ENCODE results near the gene WNK1. TPM values are rescaled to one million over a fixed set of nuclear protein-coding genes. Genes with fewer than 3 reads are reported as not detected.
A peak's percentile ranks its signal among the peaks of the same experiment; 100 is the strongest.

WNK1 gene
- total and polyA plus RNA-seq, 2 donors: 71.0 to 155 TPM

DNA sequence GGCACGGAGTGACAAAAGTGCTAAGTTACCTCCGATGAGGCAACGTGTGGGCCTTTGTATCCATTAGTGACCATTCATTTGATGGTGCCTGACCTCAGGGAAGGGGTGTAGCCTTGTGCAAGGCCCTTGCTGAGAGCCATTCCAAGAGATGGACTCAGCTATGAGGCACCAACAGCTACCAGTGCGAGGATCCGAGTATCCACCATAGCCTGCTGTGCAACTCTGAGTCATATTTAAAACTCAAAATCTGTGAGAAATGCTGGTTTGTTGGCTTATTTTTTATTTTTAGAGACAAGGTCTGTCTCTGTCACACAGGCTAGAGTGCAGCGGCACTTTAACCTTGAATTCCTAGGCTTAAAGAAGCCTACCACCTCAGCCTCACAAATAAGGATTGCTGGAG, 25.1 kb upstream of the WNK1 start:
- no peak for DNase-seq (ENCODE audit: extremely low spot score)
- H3K36me3 ChIP-seq (ENCODE audit: insufficient read depth): no peaks in the 10 kb centered on the region
- no peak overlapping the region for H3K27ac ChIP-seq (ENCODE audit: low read depth)
- no peaks in the 10 kb centered on the region for H3K4me1 ChIP-seq (ENCODE audit: insufficient read depth)
- H3K4me3 ChIP-seq (ENCODE audit: low read depth, low read length): no peak overlapping the region
- WGBS: 93% methylated on average over 6 of the region's 6 CpGs

DNA sequence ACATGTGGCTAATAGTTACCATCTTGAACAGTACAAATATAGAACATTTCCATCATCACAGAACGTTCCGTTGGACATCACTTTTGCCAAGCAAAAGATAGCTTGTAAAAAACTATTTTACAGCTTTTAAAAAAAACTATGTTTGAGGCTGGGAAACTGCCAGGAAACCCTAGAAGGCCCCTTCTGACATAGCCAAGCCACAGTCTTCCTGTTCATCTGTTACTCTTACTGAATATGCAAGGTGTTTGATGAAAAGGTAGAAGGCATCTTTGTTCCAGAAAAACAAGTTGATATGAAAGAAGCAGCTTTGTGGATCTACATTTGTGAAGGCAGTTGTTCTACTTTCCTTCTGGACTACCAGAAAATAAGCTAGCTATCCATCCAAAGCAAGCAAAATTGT, 23.6 kb upstream of the WNK1 start:
- no peak for DNase-seq (ENCODE audit: extremely low spot score)

DNA sequence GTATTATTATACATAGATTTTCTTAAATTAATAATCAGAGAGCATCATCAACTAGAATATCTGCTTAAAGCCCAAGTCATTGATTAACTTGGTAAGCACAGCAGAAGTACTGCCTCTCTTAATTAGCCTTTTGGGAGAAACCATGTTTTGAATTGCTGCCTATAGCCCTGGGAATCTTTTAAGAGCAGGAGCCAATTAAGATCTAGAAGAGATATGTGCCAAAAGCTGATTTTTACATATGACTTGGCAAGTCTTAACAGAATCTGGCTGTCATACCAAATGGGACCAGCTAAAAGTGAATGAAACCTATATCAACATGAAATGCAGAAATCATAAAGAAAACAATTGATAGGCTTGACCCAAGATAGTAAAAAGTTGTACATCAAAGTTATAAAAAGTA, 23.2 kb upstream of the WNK1 start:
- no peak for DNase-seq (ENCODE audit: extremely low spot score)
- Histone ChIP-seq H3K4me1 (ENCODE audit: insufficient read depth) (no peaks in the 10 kb centered on the region), H3K27ac (ENCODE audit: low read depth) (no peak overlapping the region), H3K4me3 (ENCODE audit: low read depth, low read length) (no peak overlapping the region), H3K36me3 (ENCODE audit: insufficient read depth) (no peaks in the 10 kb centered on the region)

More for the DNA sequence above, 23.6 kb upstream of the WNK1 start:
- H3K4me1 ChIP-seq (ENCODE audit: insufficient read depth): no peaks in the 10 kb centered on the region
- H3K4me3 ChIP-seq (ENCODE audit: low read depth, low read length): no peak overlapping the region
- no peak overlapping the region for H3K27ac ChIP-seq (ENCODE audit: low read depth)
- no peaks in the 10 kb centered on the region for H3K36me3 ChIP-seq (ENCODE audit: insufficient read depth)
- 29% methylated on average over 2 of the region's 2 CpGs for WGBS

DNA sequence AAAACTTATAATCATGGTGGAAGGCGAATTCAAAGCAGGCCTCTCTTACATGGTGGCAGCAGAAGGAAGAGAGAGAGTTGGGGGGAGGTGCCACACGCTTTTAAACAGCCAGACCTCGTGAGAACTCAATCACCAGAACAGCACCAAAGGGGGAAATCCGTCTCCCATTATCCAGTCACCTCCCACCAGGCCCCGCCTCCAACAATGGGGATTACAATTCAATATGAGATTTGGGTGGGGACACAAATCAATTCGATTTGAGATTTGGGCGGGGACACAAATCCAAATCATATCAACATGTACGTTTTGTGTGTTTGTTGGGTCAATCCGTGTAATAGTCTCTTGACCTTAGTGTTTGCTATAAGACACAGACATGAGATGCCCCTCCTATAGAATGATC, 21.8 kb upstream of the WNK1 start:
- H3K4me3 ChIP-seq (ENCODE audit: low read depth, low read length): no peak overlapping the region
- H3K36me3 ChIP-seq (ENCODE audit: insufficient read depth): no peaks in the 10 kb centered on the region
- no peaks in the 10 kb centered on the region for H3K4me1 ChIP-seq (ENCODE audit: insufficient read depth)
- H3K27ac ChIP-seq (ENCODE audit: low read depth): no peak overlapping the region
- no peak for DNase-seq (ENCODE audit: extremely low spot score)
- 96% methylated on average over 9 of the region's 9 CpGs for WGBS

DNA sequence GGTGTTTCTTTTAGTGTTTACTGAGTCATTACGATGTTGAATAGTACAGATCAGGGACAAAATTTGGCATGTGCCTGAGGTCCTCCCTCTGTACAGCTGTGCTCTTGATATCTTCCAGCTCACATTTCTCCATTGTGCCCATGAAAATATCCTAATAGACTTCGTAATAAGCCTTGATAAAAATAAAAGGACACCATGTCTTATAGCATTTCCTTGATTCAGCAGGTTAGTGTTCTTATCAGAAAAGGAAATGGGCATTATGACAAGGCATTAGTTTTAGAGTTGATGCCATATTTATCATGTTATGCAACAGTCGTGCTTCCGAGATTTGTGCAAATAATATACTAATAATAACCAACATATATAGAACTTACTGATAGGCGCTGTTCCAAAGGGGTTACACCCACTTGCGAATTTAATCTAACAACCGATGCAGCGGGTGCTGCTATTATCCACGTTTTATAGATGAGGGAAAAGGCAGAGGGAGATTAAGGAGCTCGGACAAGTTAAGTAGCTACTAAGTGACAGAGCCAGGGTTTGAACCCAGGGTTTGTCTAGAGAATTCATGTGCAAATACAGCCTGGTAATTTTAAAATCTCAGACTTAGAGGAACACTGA, 15.1 kb upstream of the WNK1 start:
- H3K4me1 ChIP-seq (ENCODE audit: insufficient read depth): no peaks in the 10 kb centered on the region
- H3K36me3 ChIP-seq (ENCODE audit: insufficient read depth): no peaks in the 10 kb centered on the region
- DNase-seq (ENCODE audit: extremely low spot score): no peak
- H3K27ac ChIP-seq (ENCODE audit: low read depth): no peak overlapping the region
- WGBS: 31% methylated on average over 10 of the region's 10 CpGs
- H3K4me3 ChIP-seq (ENCODE audit: low read depth, low read length): no peak overlapping the region

DNA sequence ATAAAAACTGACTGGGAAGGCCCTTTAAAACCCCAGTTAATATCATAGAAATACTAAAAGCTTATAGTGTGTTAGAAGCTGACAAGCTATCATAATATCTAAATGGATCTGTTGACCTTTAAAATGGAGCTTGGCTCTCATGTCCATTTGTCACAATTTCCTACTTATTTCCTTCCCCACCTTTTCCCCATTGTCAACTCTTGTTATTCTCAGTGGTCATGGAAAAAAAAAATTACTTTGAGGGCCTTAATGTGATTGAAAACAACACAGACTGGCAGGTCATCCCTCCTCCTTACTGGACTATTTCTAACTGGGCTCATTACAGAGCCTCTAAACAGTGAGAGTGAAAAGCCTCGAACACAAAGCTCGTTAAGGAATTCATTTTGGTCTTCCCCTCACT, 13.7 kb upstream of the WNK1 start:
- Histone ChIP-seq H3K4me3 (ENCODE audit: low read depth, low read length) (no peak overlapping the region), H3K4me1 (ENCODE audit: insufficient read depth) (no peaks in the 10 kb centered on the region), H3K36me3 (ENCODE audit: insufficient read depth) (no peaks in the 10 kb centered on the region), H3K27ac (ENCODE audit: low read depth) (no peak overlapping the region)
- WGBS: 76% methylated on average over 2 of the region's 2 CpGs
- DNase-seq (ENCODE audit: extremely low spot score): no peak

DNA sequence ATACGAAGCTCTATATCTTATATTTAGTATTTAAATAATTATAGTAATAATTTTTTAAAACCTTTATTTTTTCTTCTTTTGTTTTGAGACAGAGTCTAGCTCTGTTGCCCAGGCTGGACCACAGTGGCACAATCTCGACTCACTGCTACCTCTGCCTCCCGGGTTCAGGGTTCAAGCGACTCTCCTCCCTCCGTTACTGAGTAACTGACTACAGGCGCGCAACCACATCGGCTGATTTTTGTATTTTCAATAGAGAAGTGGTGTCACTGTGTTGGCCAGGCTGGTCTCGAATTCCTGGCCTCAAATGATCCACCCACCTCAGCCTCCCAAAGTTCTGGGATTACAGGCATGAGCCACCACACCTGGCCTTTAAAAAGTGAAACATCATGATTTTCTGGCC, 13.0 kb upstream of the WNK1 start:
- no peak overlapping the region for H3K4me3 ChIP-seq (ENCODE audit: low read depth, low read length)
- H3K27ac ChIP-seq (ENCODE audit: low read depth): peak overlapping the region; percentile 16
- no peak for DNase-seq (ENCODE audit: extremely low spot score)
- H3K4me1 ChIP-seq (ENCODE audit: insufficient read depth): no peaks in the 10 kb centered on the region
- 95% methylated on average over 9 of the region's 9 CpGs for WGBS
- no peaks in the 10 kb centered on the region for H3K36me3 ChIP-seq (ENCODE audit: insufficient read depth)

DNA sequence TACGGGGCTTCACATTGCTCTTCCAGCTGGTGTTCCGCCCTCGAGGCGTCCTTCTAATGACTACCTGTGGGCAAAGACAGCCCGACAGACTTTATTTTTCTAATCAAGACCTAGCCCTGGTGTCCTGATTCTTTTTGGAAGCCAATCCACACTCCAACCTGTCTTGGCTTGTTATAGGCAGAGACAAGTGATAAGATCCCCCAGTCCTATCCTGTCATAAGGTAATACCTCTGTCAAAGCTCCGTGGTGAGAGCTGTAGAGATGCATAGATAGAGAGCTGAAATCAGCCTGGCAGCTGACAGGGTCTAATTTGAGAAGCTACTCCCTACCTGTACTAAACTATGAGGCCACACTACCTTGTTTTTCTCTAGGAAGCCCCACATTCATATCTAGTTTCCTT, 11.5 kb upstream of the WNK1 start:
- WGBS: 72% methylated on average over 6 of the region's 6 CpGs
- no peak for DNase-seq (ENCODE audit: extremely low spot score)
- Histone ChIP-seq H3K4me1 (ENCODE audit: insufficient read depth) (no peaks in the 10 kb centered on the region), H3K27ac (ENCODE audit: low read depth) (no peak overlapping the region), H3K36me3 (ENCODE audit: insufficient read depth) (no peaks in the 10 kb centered on the region), H3K4me3 (ENCODE audit: low read depth, low read length) (no peak overlapping the region)

DNA sequence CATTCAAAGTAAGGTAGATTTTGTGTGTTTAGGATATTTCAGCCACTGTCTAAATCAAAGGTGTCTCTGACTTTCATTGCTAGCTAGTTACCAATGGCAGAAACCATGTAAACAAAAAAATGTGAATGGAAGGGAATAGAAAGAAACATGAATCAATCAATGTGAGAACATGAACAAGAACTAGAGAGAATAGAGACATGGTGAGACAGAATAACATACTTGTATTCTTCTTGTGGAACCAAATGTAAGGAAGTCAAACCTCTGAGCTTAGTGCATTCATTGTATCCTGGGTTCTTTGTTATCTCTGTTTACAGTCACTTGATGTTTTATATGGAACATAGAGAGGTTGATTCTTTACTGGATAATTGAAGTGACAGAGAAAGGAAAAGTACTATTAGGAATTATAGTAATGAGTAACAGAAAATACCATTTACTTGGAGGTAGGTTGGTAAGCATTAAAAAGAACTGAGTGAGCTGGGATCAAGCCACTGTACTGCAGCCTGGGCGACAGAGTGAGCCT, 2.6 kb upstream of the WNK1 start:
- no peak for DNase-seq (ENCODE audit: extremely low spot score)
- no peak overlapping the region for H3K4me3 ChIP-seq (ENCODE audit: low read depth, low read length)
- WGBS: 83% methylated on average over 1 of the region's 1 CpG
- no peaks in the 10 kb centered on the region for H3K4me1 ChIP-seq (ENCODE audit: insufficient read depth)
- H3K27ac ChIP-seq (ENCODE audit: low read depth): no peak overlapping the region
- no peaks in the 10 kb centered on the region for H3K36me3 ChIP-seq (ENCODE audit: insufficient read depth)

DNA sequence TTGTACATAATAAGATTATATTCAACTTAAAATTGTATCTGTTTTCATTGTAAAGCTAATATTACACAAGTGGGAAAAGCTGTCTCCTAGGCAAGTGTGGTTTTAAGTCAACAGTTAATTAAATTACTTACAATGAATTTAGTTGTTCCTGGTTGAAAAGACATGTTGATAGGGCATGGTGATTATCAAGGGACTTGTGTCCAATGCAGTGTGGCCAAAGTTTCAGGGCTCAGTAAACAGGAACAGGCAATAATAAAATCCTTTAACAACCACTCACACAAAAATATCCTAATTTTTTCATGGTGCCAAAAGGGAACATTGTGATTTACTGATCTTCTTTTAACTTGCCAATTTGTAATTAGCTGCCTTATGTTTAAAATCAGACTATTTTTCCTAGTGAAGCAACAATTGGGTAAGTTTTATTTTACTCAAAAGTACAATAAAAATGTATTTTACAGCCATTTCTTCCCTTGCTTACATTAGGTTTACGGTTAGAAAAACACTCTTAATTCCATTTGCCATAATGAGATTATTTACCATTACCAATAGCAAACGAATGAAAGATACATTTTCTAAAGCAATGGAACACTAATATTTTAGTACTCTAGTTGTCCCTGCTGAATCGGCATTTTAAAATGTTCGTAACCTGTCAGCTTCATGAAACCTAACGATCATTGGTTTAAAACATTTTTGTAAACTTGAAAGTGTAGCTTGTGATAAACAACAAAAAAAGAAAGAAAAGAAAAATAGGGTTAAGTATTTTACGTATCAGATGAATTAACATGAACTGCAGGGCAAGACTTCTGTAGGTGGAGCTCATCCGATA, 1.8 kb upstream of the WNK1 start:
- WGBS: 3% methylated on average over 7 of the region's 7 CpGs
- no peak overlapping the region for H3K4me3 ChIP-seq (ENCODE audit: low read depth, low read length)
- no peaks in the 10 kb centered on the region for H3K4me1 ChIP-seq (ENCODE audit: insufficient read depth)
- no peak for DNase-seq (ENCODE audit: extremely low spot score)
- H3K27ac ChIP-seq (ENCODE audit: low read depth): peak overlapping the region; percentile 17
- no peaks in the 10 kb centered on the region for H3K36me3 ChIP-seq (ENCODE audit: insufficient read depth)

DNA sequence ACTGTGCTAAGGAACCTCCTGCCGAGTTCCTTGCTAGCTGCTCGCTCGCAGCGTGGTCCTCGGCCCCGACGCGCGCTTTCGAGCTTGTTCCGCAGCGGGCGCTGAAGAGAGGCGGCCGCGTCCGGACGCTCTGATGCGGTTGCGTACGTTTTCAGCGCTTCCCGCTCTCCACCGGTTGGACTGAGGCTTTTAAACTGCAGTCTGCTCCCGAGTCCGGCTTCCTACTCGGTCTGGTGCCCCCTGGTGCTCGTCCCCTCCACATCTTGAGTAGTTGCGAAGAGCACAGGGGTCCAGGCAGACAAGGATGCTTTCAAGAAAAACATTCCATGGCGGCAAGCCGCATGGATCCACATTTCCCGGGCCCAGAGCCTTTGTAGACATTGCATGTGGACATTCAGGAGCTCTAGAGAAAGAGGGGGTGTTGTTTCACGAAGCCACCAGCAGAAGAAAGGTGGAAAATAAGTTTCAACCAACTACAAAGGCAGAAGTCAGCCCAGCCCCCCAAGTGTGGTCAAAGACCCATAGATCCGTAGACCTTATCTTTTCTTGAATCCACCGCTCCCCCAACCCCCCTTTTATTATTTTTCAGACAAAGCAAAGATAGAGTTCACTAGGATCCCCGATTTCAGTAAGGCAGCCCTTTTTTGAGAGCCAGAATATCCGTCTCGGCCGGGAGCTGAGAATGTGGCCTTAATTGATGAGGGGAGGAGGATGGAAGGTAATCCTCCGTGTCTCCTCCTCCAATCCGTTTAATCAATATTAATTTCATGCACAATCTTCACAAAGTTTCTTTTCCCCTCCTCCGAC, 984 bp upstream of the WNK1 start:
- Histone ChIP-seq H3K4me3 (ENCODE audit: low read depth, low read length) (peak overlapping the region; percentile 19), H3K4me1 (ENCODE audit: insufficient read depth) (no peaks in the 10 kb centered on the region), H3K27ac (ENCODE audit: low read depth) (peak overlapping the region; percentile 54), H3K36me3 (ENCODE audit: insufficient read depth) (no peaks in the 10 kb centered on the region)
- DNase-seq (ENCODE audit: extremely low spot score): peak; percentile 88
- WGBS: 1% methylated on average over 42 of the region's 42 CpGs

DNA sequence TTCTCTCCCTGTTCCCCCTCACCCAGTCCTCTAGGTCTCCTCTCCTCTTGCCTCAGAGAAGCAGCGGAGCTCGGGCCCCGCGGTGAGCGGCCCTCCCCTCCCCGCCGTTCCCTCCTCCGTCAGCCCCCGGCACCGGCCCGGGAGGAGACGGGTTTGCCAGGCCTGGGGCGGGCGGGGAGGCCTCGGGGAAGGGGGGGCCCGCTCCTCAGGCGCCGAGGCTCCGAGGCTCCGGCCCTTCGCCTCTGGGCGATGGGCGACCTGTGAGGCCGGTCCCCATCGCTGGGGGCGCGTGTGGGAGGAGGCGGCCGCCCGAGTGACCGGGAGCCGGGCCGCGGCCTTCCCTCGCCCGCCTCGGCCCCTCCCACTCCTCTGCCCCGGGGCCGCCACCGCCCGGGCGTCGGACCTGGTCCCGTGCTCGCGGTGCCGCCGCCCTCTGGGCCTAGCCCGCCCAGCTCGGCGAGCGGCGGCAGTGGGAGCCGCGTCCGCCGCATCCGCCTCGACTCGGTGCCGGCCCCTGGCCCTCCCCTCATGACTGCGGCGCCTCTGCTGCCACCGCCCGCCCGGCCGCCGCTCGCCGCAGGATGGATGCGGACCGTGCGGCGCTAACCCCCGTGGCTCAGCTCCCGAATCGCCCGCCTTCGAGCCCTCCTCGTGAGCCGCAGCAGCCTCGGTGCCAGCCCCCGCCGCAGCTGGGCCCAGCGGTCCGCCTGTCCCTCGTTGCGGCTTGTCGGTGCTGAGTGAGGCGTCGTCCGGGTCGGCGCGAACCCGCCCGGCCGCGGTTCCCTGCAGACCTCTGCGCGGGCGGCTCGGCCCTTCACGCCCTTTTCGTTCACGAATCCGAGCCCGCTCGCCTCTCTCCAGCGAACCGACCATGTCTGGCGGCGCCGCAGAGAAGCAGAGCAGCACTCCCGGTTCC, 574 bp downstream of the WNK1 start:
- Histone ChIP-seq H3K36me3 (ENCODE audit: insufficient read depth) (no peaks in the 10 kb centered on the region), H3K4me1 (ENCODE audit: insufficient read depth) (no peaks in the 10 kb centered on the region), H3K27ac (ENCODE audit: low read depth) (peak overlapping the region; percentile 95), H3K4me3 (ENCODE audit: low read depth, low read length) (peak overlapping the region; percentile 80)
- DNase-seq (ENCODE audit: extremely low spot score): no peak
- WGBS: under 1% methylated on average over 115 of the region's 115 CpGs
